ENCODE data around the gene NGB. TPM values are rescaled to one million over a fixed set of nuclear protein-coding genes. Genes with fewer than 3 reads are reported as not detected.

NGB gene
- total RNA-seq, 2 donors from 2014 or later, result 1.5 TPM; not detected in 1

- Histone ChIP-seq H3K27ac (no peak overlapping the region), H3K9me3 (no peaks in the 10 kb centered on the region), H3K4me3 (no peak overlapping the region), H3K4me1 (no peaks in the 10 kb centered on the region), H3K9ac (ENCODE audit: low read depth in 2 of 2, low read length in 2 of 2) (no peak overlapping the region), H3K27me3 (no peaks in the 10 kb centered on the region), H3K36me3 (no peaks in the 10 kb centered on the region)
- intact Hi-C loops (cut with DNase I), result no loop called here
- DNase-seq, result no peak
- TF ChIP-seq CTCF (IDR thresholded peaks at IDR 0.05), result no peak
These were observed 6.4 kb downstream of the NGB start for GRCh38 chr14:77264466-77265186.

- no peak for TF ChIP-seq CTCF (IDR thresholded peaks at IDR 0.05)
- no peak for DNase-seq
- intact Hi-C loops (cut with DNase I), result no loop called here
These were observed 10.4 kb downstream of the NGB start for GRCh38 chr14:77260631-77261030.

GRCh38 chr14:77260199-77260598, 10.8 kb downstream of the NGB start:
- intact Hi-C loops (cut with DNase I), result no loop called here
- Histone ChIP-seq H3K36me3 (no peaks in the 10 kb centered on the region), H3K9ac (ENCODE audit: low read depth in 2 of 2, low read length in 2 of 2) (no peak overlapping the region), H3K4me1 (no peaks in the 10 kb centered on the region), H3K27ac (no peak overlapping the region), H3K9me3 (no peaks in the 10 kb centered on the region), H3K4me3 (no peak overlapping the region), H3K27me3 (no peaks in the 10 kb centered on the region)
- DNase-seq, result no peak
- TF ChIP-seq CTCF (IDR thresholded peaks at IDR 0.05), result no peak

More at GRCh38 chr14:77260631-77261030, 10.4 kb downstream of the NGB start:
- Histone ChIP-seq H3K9ac (ENCODE audit: low read depth in 2 of 2, low read length in 2 of 2) (no peak overlapping the region), H3K36me3 (no peaks in the 10 kb centered on the region), H3K4me1 (no peaks in the 10 kb centered on the region), H3K9me3 (no peaks in the 10 kb centered on the region), H3K27me3 (no peaks in the 10 kb centered on the region), H3K27ac (no peak overlapping the region), H3K4me3 (no peak overlapping the region)

GRCh38 chr14:77259025-77259715, 11.8 kb downstream of the NGB start:
- no peak overlapping the region for H3K9ac ChIP-seq (ENCODE audit: low read depth in 2 of 2, low read length in 2 of 2)
- no peaks in the 10 kb centered on the region for H3K4me1 ChIP-seq
- intact Hi-C loops (cut with DNase I), result no loop called here
- no peaks in the 10 kb centered on the region for H3K27me3 ChIP-seq
- no peak overlapping the region for H3K27ac ChIP-seq
- H3K4me3 ChIP-seq, result no peak overlapping the region
- DNase-seq, result no peak
- TF ChIP-seq CTCF (IDR thresholded peaks at IDR 0.05), result no peak
- H3K36me3 ChIP-seq, result no peaks in the 10 kb centered on the region
- H3K9me3 ChIP-seq, result no peaks in the 10 kb centered on the region

GRCh38 chr14:77258566-77258965, 12.4 kb downstream of the NGB start:
- H3K4me3 ChIP-seq, result no peak overlapping the region
- DNase-seq, result no peak
- no peaks in the 10 kb centered on the region for H3K9me3 ChIP-seq
- no peak overlapping the region for H3K9ac ChIP-seq (ENCODE audit: low read depth in 2 of 2, low read length in 2 of 2)
- no peaks in the 10 kb centered on the region for H3K4me1 ChIP-seq
- no peak for TF ChIP-seq CTCF (IDR thresholded peaks at IDR 0.05)
- intact Hi-C loops (cut with DNase I), result no loop called here
- no peaks in the 10 kb centered on the region for H3K36me3 ChIP-seq
- H3K27me3 ChIP-seq, result no peaks in the 10 kb centered on the region
- no peak overlapping the region for H3K27ac ChIP-seq

All from colonic mucosa (tissue), 4 donors.